Measurements from ENCODE around the gene DCDC2. TPM values are rescaled to one million over a fixed set of nuclear protein-coding genes. Genes with fewer than 3 reads are reported as not detected.

The DCDC2 gene
- total and polyA plus RNA-seq, 4 donors = 0.51 to 13.0 (median 2.0) TPM

- TF ChIP-seq EGR1 (IDR thresholded peaks at IDR 0.05; ENCODE audit: low read depth in 2 of 2) (no peak), ATF3 (IDR thresholded peaks at IDR 0.05) (no peak), YY1 (IDR thresholded peaks at IDR 0.05) (no peak), HNF4A (conservative IDR thresholded peaks at IDR 0.05) (no peak), RXRA (IDR thresholded peaks at IDR 0.05) (no peak), SP1 (IDR thresholded peaks at IDR 0.05) (no peak), TAF1 (conservative IDR thresholded peaks at IDR 0.05) (no peak)
Measured at GRCh38 chr6:24403501-24403824, 45.6 kb upstream of the DCDC2 start (continued).

- peaks cover 3 to 12% (median 9%) of the 10 kb centered on the region in 4 donors for H3K36me3 ChIP-seq (ENCODE audit: control insufficient read depth in 4 of 4, insufficient read depth in 3 of 4, low read depth in 1 of 4, low read length in 3 of 4)
- no peaks in the 10 kb centered on the region for H3K27me3 ChIP-seq (ENCODE audit: control insufficient read depth in 4 of 4, insufficient read depth in 4 of 4, low read length in 3 of 4)
- H3K4me3 ChIP-seq (ENCODE audit: low read depth in 1 of 3, low read length in 3 of 3) = peak within 1 kb of the TSS; percentile 82 to 92 (median 84)
- H3K4me1 ChIP-seq (ENCODE audit: control insufficient read depth in 4 of 4, insufficient read depth in 4 of 4, low read length in 3 of 4) = peaks cover 0 to 20% (median 1%) of the 10 kb centered on the region in 4 donors
- peak; percentile 83 for DNase-seq (ENCODE audit: low spot score)
- peak within 1 kb of the TSS; percentile 60 to 80 for H3K27ac ChIP-seq (ENCODE audit: low read depth in 1 of 2, low read length in 2 of 2)
- WGBS = under 1% methylated on average over 63 of the region's 63 CpGs
- TF ChIP-seq GABPA (IDR thresholded peaks at IDR 0.05 in 1 of 2, conservative IDR thresholded peaks at IDR 0.05 in 1 of 2) (no peak), SP1 (IDR thresholded peaks at IDR 0.05) (peak; percentile 14), RAD21 (IDR thresholded peaks at IDR 0.05) (no peak), REST (IDR thresholded peaks at IDR 0.05) (peak; percentile 21), ATF3 (IDR thresholded peaks at IDR 0.05) (no peak), TAF1 (conservative IDR thresholded peaks at IDR 0.05) (peak; percentile 49), NR2F2 (IDR thresholded peaks at IDR 0.05) (peak; percentile 43), CTCF (IDR thresholded peaks at IDR 0.05; ENCODE audit: low read depth, low read length, missing input control) (no peak), RXRA (IDR thresholded peaks at IDR 0.05) (peak in 1 of 2 donors; percentile 11), HNF4G (IDR thresholded peaks at IDR 0.05) (no peak), YY1 (IDR thresholded peaks at IDR 0.05) (peak; percentile 68), HNF4A (conservative IDR thresholded peaks at IDR 0.05) (peak in 1 of 2 donors; percentile 9), JUND (IDR thresholded peaks at IDR 0.05) (no peak), ZBTB33 (IDR thresholded peaks at IDR 0.05) (no peak), FOXA2 (IDR thresholded peaks at IDR 0.05) (peak; percentile 54)
- no peaks in the 10 kb centered on the region for H3K9me3 ChIP-seq (ENCODE audit: control insufficient read depth in 4 of 4, low read length in 3 of 4)
- peak within 1 kb of the TSS; percentile 57 to 97 for H3K9ac ChIP-seq (ENCODE audit: low read depth in 1 of 2, low read length in 2 of 2)
Measured at GRCh38 chr6:24402697-24403500, 45.0 kb upstream of the DCDC2 start, which contains the start of gene MRS2. Gene MRS2 (plus strand): TSS chr6:24402936. CDS start chr6:24403047, 111 bp downstream.

All from liver (tissue), 9 donors.